PC-3 (cell line): ENCODE results near the gene ESPNL. TPM values are rescaled to one million over a fixed set of nuclear protein-coding genes. Genes with fewer than 3 reads are reported as not detected.
"Not testable (repeated sequence)": the region's sequence is repeated elsewhere in the genome, so short reads cannot be mapped to it uniquely, and the experiment has no call there.

Source experiments
- ATAC-seq: fragments of 200-7000 bp; cut with Tn5 transposase; 2 replicates; pipeline ENCODE4 v1.9.1; 2020; ENCODE audit warnings: mild to moderate bottlenecking, moderate library complexity
- BruUV-seq: library from RNA; stranded (reverse); fragments of 400-500 nt; replicated peaks from 2 replicates; lab custom pipeline; 2021; lab: Mats Ljungman, UMichigan
- CTCF ChIA-PET: fragments of 300-600 bp; sonication (Branson Sonifier 250); formaldehyde crosslinking; loops from one replicate; lab custom pipeline; 2022; ENCODE audit warnings: antibody characterized with exemption; lab: Charles Lee
- POLR2A ChIA-PET: fragments of 300-600 bp; sonication (Branson Sonifier 250); formaldehyde crosslinking; loops from one replicate; lab custom pipeline; 2022; ENCODE audit warnings: antibody characterized with exemption; ENCODE audit not compliant: unreplicated experiment; lab: Charles Lee
- DNase-seq: peaks from one replicate; pipeline ENCODE4 v3.0.0-alpha.2; 2015
- H2AFZ ChIP-seq: fragments of 300-600 bp; sonication (generic); 2 replicates; pipeline ENCODE4 v1.6.0; 2016; ENCODE audit warnings: antibody characterized with exemption, low read length
- H3F3A ChIP-seq: fragments of 300-600 bp; sonication (generic); one replicate; pipeline ENCODE4 v1.6.0; 2017; ENCODE audit warnings: antibody characterized with exemption, low read length, control low read depth, mild to moderate bottlenecking; ENCODE audit not compliant: unreplicated experiment
- H3K27ac ChIP-seq: fragments of 300-600 bp; sonication (generic); 2 replicates; pipeline ENCODE4 v1.5.1; 2016; ENCODE audit warnings: mild to moderate bottlenecking, low read length
- H3K27me3 ChIP-seq: fragments of 300-600 bp; sonication (generic); 2 replicates; pipeline ENCODE4 v1.6.1; 2016; ENCODE audit warnings: low read length, mixed read lengths
- H3K36me3 ChIP-seq: fragments of 300-600 bp; sonication (generic); 2 replicates; pipeline ENCODE4 v1.6.1; 2016; ENCODE audit warnings: low read depth, mixed run types, low read length, mixed read lengths
- H3K4me1 ChIP-seq: fragments of 300-600 bp; sonication (generic); 2 replicates; pipeline ENCODE4 v1.5.1; 2016; ENCODE audit warnings: low read length; ENCODE audit not compliant: insufficient read depth
- H3K4me2 ChIP-seq: fragments of 300-600 bp; sonication (generic); 2 replicates; pipeline ENCODE4 v1.6.0; 2016; ENCODE audit warnings: low read length
- H3K4me3 ChIP-seq: fragments of 300-600 bp; sonication (generic); 2 replicates; pipeline ENCODE4 v1.5.1; 2016; ENCODE audit warnings: mild to moderate bottlenecking, low read length, mixed read lengths
- H3K79me2 ChIP-seq: fragments of 300-600 bp; sonication (generic); 2 replicates; pipeline ENCODE4 v1.6.1; 2017; ENCODE audit warnings: low read length, mixed read lengths
- H3K9ac ChIP-seq: fragments of 300-600 bp; sonication (generic); 2 replicates; pipeline ENCODE4 v1.6.0; 2016; ENCODE audit warnings: mild to moderate bottlenecking, low read length
- H3K9me2 ChIP-seq: fragments of 300-600 bp; sonication (generic); replicated peaks from 2 replicates; pipeline ENCODE4 v1.6.1; 2016; ENCODE audit warnings: mixed run types, low read length, mixed read lengths
- H3K9me3 ChIP-seq: fragments of 300-600 bp; sonication (generic); 2 replicates; pipeline ENCODE4 v1.6.1; 2016; ENCODE audit warnings: low read length, mixed read lengths
- H4K20me1 ChIP-seq: fragments of 300-600 bp; sonication (generic); 2 replicates; pipeline ENCODE4 v1.6.1; 2016; ENCODE audit warnings: low read length, mixed read lengths
- EZH2 ChIP-seq: fragments of 300-600 bp; sonication (generic); IDR thresholded peaks from one replicate; pipeline ENCODE4 v1.6.1; 2017; ENCODE audit warnings: antibody characterized with exemption, mild to moderate bottlenecking, low read length; ENCODE audit not compliant: unreplicated experiment
- EZH2phosphoT487 ChIP-seq: fragments of 300-600 bp; sonication (generic); IDR thresholded peaks from 2 replicates; pipeline ENCODE4 v1.6.1; 2018; ENCODE audit warnings: mild to moderate bottlenecking, antibody characterized with exemption, low read length, borderline replicate concordance
- intact Hi-C: fragments of 100-400 bp; cut with micrococcal nuclease; formaldehyde crosslinking; loops from 2 replicates; pipeline ENCODE4 v1.9.0; 2023
- total RNA-seq: library from RNA; depleted of rRNA; stranded (reverse); fragments of >200 nt; gene quantifications from 2 replicates; pipeline ENCODE4 v1.2.3, GENCODE V29; 2014
- TF ChIP-seq, protein P1 (sequence below): fragments of 300-600 bp; sonication (generic); conservative IDR thresholded peaks from 2 replicates; pipeline ENCODE4 v1.5.1; 2017; ENCODE audit warnings: antibody characterized with exemption, low read depth, mild to moderate bottlenecking, low read length

Gene ESPNL
- total RNA-seq, 1 experiment from 2014 or later, result not detected

DNA sequence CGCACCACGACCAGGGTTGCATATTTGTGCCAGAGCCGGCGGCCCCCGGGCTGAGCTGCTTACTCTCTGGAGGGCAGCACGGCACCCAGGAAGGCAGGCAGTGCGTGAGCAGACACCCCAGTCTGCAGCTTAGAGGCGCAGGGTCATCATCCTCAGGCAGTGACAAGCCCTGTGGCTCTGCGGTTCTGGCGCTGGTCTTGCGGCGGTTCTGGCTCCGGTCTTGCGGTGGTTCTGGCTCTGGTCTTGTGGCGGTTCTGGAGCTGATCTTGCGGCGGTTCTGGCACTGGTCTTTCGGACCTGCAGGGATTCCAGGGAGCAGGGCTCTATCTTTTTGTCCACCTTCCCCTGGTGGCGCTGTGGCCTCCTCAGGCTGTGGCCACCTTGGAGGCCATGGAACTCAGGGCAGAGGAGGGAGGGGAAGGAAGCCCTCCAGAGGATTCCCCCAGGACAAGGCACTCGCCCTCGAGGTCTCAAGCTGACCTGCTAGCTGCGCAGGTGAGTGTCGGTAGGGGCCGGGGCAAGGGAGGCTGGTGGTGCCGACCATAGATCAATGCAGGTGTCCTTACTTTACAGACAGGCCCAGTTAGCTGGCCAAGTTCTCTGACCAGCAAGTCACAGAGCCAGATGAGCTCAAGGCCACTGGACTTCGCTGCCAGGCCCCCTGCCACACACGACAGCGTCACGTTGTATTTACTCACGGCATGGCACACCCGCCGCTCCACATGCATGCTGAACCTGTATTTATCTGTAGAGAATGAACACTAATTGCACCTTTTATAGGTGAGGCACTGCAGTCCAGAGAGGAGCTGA is 14.9 kb downstream of the ESPNL start:
- no peak for ATAC-seq
- CTCF ChIA-PET, result no interaction called here
- intact Hi-C loops, result no loop called here
- POLR2A ChIA-PET, result no interaction called here
- Histone ChIP-seq H3K36me3 (no peaks in the 10 kb centered on the region), H3K27me3 (no peaks in the 10 kb centered on the region), H3K9me2 (no peaks in the 10 kb centered on the region), H2AFZ (no peak overlapping the region), H3K27ac (no peak overlapping the region), H3K4me2 (no peak overlapping the region), H3K4me3 (no peak overlapping the region), H3K79me2 (no peaks in the 10 kb centered on the region), H3K9ac (no peak overlapping the region), H3K4me1 (no peaks in the 10 kb centered on the region; the same call in 1 of the 2 replicates), H3F3A (no peaks in the 10 kb centered on the region), H3K9me3 (no peaks in the 10 kb centered on the region), H4K20me1 (no peaks in the 10 kb centered on the region)
- no peak for DNase-seq
- BruUV-seq, result no TSS peak
- no peak for TF ChIP-seq EZH2phosphoT487
- TF ChIP-seq, protein P1, sequence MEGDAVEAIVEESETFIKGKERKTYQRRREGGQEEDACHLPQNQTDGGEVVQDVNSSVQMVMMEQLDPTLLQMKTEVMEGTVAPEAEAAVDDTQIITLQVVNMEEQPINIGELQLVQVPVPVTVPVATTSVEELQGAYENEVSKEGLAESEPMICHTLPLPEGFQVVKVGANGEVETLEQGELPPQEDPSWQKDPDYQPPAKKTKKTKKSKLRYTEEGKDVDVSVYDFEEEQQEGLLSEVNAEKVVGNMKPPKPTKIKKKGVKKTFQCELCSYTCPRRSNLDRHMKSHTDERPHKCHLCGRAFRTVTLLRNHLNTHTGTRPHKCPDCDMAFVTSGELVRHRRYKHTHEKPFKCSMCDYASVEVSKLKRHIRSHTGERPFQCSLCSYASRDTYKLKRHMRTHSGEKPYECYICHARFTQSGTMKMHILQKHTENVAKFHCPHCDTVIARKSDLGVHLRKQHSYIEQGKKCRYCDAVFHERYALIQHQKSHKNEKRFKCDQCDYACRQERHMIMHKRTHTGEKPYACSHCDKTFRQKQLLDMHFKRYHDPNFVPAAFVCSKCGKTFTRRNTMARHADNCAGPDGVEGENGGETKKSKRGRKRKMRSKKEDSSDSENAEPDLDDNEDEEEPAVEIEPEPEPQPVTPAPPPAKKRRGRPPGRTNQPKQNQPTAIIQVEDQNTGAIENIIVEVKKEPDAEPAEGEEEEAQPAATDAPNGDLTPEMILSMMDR, result no peak
- no peak for TF ChIP-seq EZH2

DNA sequence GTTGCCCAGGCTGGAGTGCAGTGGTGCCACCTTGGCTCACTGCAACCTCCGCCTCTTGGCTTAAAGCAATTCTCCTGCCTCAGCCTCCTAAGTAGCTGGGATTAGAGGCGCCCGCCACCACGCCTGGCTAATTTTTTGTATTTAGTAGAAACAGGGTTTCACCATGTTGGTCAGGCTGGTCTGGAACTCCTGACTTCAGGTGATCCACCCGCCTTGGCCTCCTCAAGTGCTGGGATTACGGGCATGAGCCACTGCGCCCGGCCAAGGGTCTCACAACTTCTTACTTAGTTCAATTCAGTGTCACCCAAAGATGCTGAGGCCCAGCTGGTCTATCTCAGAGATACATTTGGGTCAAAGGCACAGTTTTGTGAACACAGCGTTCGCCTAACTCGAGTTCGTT is 15.6 kb downstream of the ESPNL start:
- H3K79me2 ChIP-seq, DNase-seq, H2AFZ ChIP-seq, POLR2A ChIA-PET, H3F3A ChIP-seq, BruUV-seq, H3K4me1 ChIP-seq, H3K36me3 ChIP-seq, H3K9ac ChIP-seq, H3K9me2 ChIP-seq, ATAC-seq, H3K9me3 ChIP-seq, CTCF ChIA-PET, H4K20me1 ChIP-seq, H3K27me3 ChIP-seq, H3K27ac ChIP-seq, H3K4me3 ChIP-seq, intact Hi-C loops, H3K4me2 ChIP-seq: not testable (repeated sequence)

DNA sequence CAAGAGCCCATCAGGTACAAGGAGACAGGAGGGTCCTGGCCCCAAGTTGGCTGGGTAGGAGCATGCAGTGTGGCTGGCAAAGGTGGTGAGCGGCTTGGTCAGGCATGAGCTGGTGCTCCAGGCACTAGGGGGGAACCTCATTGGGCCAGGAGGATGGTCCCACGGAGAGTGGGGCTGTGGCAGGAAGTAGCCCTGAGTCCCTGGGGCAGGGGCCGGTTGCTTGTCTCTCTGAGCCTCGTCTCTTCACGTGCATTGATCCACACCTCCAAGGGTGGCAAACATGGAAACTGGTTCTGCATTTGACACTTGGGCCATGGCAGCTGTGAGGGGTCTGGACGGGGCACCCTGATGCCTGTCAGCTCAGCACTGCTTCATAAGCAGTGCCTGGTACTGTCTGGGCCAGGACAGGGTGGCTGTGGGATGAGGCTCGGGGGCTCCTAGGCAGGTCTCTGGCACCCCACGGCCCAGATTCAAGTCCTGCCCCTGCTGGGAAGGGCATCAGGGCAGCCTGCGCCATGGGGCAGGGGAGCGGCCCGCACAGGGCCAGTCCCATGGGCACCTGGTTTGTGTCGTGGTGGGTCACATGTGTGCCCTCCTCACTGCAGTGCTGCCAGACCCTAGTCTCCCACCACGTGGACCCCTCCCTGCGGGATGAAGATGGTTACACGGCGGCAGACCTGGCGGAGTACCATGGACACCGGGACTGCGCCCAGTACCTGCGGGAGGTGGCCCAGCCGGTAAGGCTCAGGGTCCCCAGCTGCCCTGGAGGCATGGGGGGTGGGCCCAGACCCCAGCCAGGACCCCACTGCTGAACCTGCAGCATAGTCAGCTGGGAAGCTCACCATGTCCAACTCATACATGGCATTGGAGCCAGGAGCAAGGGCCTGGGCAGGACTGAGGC is 16.4 kb downstream of the ESPNL start:
- Histone ChIP-seq H3K9me3 (no peaks in the 10 kb centered on the region), H3K27ac (no peak overlapping the region), H3K4me1 (no peaks in the 10 kb centered on the region; the same call in 1 of the 2 replicates), H3K4me2 (no peak overlapping the region), H3K36me3 (no peaks in the 10 kb centered on the region), H3K9ac (no peak overlapping the region), H4K20me1 (no peaks in the 10 kb centered on the region), H3K79me2 (no peaks in the 10 kb centered on the region), H3F3A (no peaks in the 10 kb centered on the region), H3K4me3 (no peak overlapping the region), H3K9me2 (no peaks in the 10 kb centered on the region), H3K27me3 (no peaks in the 10 kb centered on the region), H2AFZ (no peak overlapping the region)
- TF ChIP-seq EZH2phosphoT487, result no peak
- no peak for TF ChIP-seq EZH2
- TF ChIP-seq, protein P1, result no peak
- BruUV-seq, result no TSS peak
- intact Hi-C loops, result no loop called here
- no peak for DNase-seq
- ChIA-PET POLR2A (no interaction called here), CTCF (no interaction called here)
- no peak for ATAC-seq
